IMR-90 (cell line): ENCODE data around the gene B3GALT6.

ENCODE experiments used
- CTCF ChIP-seq: conservative IDR thresholded peaks from 2 replicates; pipeline ENCODE4 v1.5.1; 2012; ENCODE audit warnings: mild to moderate bottlenecking, low read depth, low read length, improper control_type of control experiment
- POLR2A ChIP-seq: IDR thresholded peaks from 2 replicates; pipeline ENCODE4 v1.6.1; 2012; ENCODE audit warnings: mild to moderate bottlenecking, low read depth, low read length

GRCh38 chr1:1226566-1227362 lies 5.3 kb upstream of the B3GALT6 start:
- TF ChIP-seq CTCF (no peak), POLR2A (no peak)
